OCI-LY3 (cell line): ENCODE measurements around the gene MCM7.

ENCODE experiments used
- H2AFZ ChIP-seq: fragments of 200-600, 300-600 bp; shearing (Covaris generic); 2 replicates; pipeline ENCODE4 v1.6.0; 2014; ENCODE audit warnings: antibody characterized with exemption, low read depth, low read length
- H3K27ac ChIP-seq: fragments of 200-600, 300-600 bp; sonication (generic); 2 replicates; pipeline ENCODE4 v1.5.1; 2014; ENCODE audit warnings: mild to moderate bottlenecking, low read length, moderate library complexity, mixed read lengths
- H3K27me3 ChIP-seq: fragments of 200-600, 300-600 bp; sonication (generic); 2 replicates; pipeline ENCODE4 v1.6.1; 2014; ENCODE audit warnings: low read depth, low read length, mixed read lengths
- H3K36me3 ChIP-seq: fragments of 200-600, 300-600 bp; sonication (generic); replicated peaks from 2 replicates; pipeline ENCODE3; 2014; ENCODE audit warnings: low read depth, low read length, mixed read lengths
- H3K4me1 ChIP-seq: fragments of 300-600, 200-600 bp; sonication (generic); 2 replicates; pipeline ENCODE4 v1.6.1; 2014; ENCODE audit warnings: low read length, mixed read lengths
- H3K4me2 ChIP-seq: fragments of 200-600, 300-600 bp; sonication (generic); 2 replicates; pipeline ENCODE4 v1.6.1; 2014; ENCODE audit warnings: low read length, mixed read lengths
- H3K4me3 ChIP-seq: fragments of 300-600, 200-600 bp; sonication (generic); 2 replicates; pipeline ENCODE4 v1.5.1; 2014; ENCODE audit warnings: antibody characterized with exemption, mild to moderate bottlenecking, low read length, moderate library complexity
- H3K79me2 ChIP-seq: fragments of 300-600, 200-600 bp; shearing (Covaris generic); 2 replicates; pipeline ENCODE4 v1.6.1; 2014; ENCODE audit warnings: mild to moderate bottlenecking, low read length, mixed read lengths
- H3K9ac ChIP-seq: fragments of 300-600, 200-600 bp; shearing (Covaris generic); 2 replicates; pipeline ENCODE4 v1.6.0; 2014; ENCODE audit warnings: mild to moderate bottlenecking, low read length, moderate library complexity
- H3K9me3 ChIP-seq: fragments of 200-600, 300-600 bp; shearing (Covaris generic); 2 replicates; pipeline ENCODE4 v1.6.1; 2014; ENCODE audit warnings: low read length, mixed read lengths; ENCODE audit not compliant: insufficient read depth
- H4K20me1 ChIP-seq: fragments of 200-600, 300-600 bp; sonication (generic); 2 replicates; pipeline ENCODE4 v1.6.1; 2016; ENCODE audit warnings: low read length, mixed read lengths; ENCODE audit not compliant: insufficient read depth
- CTCF ChIP-seq: fragments of 200-600, 300-600 bp; sonication (generic); IDR thresholded peaks from 2 replicates; pipeline ENCODE4 v1.5.1; 2014; ENCODE audit warnings: antibody characterized with exemption, low read length, low read depth
- EZH2phosphoT487 ChIP-seq: fragments of 200-600 bp; shearing (Covaris generic); IDR thresholded peaks from 2 replicates; pipeline ENCODE4 v1.6.1; 2018; ENCODE audit warnings: antibody characterized with exemption, mixed run types, low read depth

Gene MCM7

DNA sequence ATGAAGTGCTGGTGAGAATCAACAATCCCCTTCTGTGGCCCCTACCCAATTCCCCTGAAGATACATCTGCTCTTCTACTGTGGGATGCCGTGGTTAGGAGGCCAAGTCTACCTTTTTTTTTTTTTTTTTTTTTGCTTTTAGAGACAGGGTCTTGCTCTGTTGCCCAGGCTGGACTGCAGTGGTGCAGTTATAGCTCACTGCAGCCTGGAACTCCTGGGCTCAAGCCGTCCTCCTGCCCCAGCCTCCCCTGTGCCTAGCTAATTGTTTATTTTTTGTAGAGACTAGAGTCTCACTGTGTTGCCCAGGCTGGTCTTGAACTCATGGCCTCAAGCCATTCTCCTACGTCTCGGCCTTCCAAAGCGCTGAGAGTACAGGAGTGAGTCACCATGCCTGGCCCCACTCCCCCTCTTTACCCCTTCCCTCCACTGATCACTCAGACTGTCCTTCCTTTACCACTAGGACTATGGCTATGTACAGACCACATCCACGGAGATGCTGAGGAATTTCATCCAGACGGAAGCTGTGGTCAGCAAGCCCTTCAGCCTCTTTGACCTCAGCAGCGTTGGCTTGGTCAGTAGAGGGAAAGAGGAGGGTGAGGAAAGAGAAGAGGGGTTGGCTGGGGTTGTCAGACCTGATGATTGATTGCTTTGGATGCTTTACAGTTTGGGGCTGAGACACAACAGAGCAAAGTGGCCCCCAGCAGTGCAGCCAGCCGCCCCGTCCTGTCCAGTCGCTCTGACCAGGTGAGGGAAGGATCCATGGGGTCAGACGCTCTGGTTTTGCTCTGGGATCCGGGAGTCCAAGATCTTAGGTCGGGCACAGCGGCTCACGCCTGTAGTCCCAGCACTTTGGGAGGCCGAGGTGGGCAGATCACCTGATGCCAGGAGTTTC lies 2.0 kb upstream of the MCM7 start:
- TF ChIP-seq EZH2phosphoT487 (no peak), CTCF (no peak)
- Histone ChIP-seq H3K4me2 (peak overlapping the region; percentile 81), H4K20me1 (peaks cover 18% of the 10 kb centered on the region), H3K27me3 (no peaks in the 10 kb centered on the region), H2AFZ (no peak overlapping the region), H3K4me1 (peaks cover 12% of the 10 kb centered on the region), H3K36me3 (peaks cover 23% of the 10 kb centered on the region), H3K9ac (no peak overlapping the region), H3K27ac (no peak overlapping the region), H3K9me3 (no peaks in the 10 kb centered on the region), H3K4me3 (no peak overlapping the region), H3K79me2 (peaks cover 38% of the 10 kb centered on the region)

GRCh38 chr7:100100420-100101015 lies 679 bp downstream of the MCM7 start:
- peak overlapping the region; percentile 90 for H3K27ac ChIP-seq
- H4K20me1 ChIP-seq: peaks cover 30% of the 10 kb centered on the region
- H3K4me3 ChIP-seq: peak overlapping the region; percentile 90
- no peaks in the 10 kb centered on the region for H3K9me3 ChIP-seq
- H3K4me1 ChIP-seq: peaks cover 12% of the 10 kb centered on the region
- peaks cover 59% of the 10 kb centered on the region for H3K79me2 ChIP-seq
- H3K27me3 ChIP-seq: no peaks in the 10 kb centered on the region
- no peak for TF ChIP-seq CTCF
- TF ChIP-seq EZH2phosphoT487: no peak
- H2AFZ ChIP-seq: no peak overlapping the region
- H3K9ac ChIP-seq: peak overlapping the region; percentile 99
- peaks cover 41% of the 10 kb centered on the region for H3K36me3 ChIP-seq
- peak overlapping the region; percentile 77 for H3K4me2 ChIP-seq

DNA sequence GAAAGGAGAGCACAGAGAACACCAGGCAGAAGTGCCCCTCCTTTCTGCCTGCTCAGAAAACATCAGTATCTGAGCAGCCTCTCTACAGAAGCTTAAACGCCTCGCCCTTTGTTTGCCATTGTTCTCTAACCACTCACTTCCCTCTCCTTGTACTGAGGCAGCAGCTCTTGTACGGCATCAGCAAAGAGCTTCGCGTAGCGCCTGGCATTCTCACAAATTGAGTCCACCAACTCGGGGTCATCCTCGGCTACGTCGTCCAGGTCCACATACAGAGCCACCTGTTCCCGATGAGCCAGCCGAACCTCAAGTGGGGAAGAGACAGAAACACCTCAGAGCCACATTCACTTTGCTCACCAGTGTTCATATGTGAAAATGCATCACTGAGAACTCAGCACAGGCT lies 1.7 kb downstream of the MCM7 start:
- H3K4me2 ChIP-seq: peak overlapping the region; percentile 77
- H3K27ac ChIP-seq: peak overlapping the region; percentile 90; the same call in 1 of the 2 replicates
- H3K9ac ChIP-seq: peak overlapping the region; percentile 99; the same call in 1 of the 2 replicates
- no peaks in the 10 kb centered on the region for H3K9me3 ChIP-seq
- peaks cover 34% of the 10 kb centered on the region for H4K20me1 ChIP-seq
- H3K4me3 ChIP-seq: peak overlapping the region; percentile 90
- TF ChIP-seq CTCF (no peak), EZH2phosphoT487 (no peak)
- H3K79me2 ChIP-seq: peaks cover 59% of the 10 kb centered on the region
- H3K27me3 ChIP-seq: no peaks in the 10 kb centered on the region
- peaks cover 48% of the 10 kb centered on the region for H3K36me3 ChIP-seq
- H3K4me1 ChIP-seq: peaks cover 12% of the 10 kb centered on the region
- no peak overlapping the region for H2AFZ ChIP-seq

DNA sequence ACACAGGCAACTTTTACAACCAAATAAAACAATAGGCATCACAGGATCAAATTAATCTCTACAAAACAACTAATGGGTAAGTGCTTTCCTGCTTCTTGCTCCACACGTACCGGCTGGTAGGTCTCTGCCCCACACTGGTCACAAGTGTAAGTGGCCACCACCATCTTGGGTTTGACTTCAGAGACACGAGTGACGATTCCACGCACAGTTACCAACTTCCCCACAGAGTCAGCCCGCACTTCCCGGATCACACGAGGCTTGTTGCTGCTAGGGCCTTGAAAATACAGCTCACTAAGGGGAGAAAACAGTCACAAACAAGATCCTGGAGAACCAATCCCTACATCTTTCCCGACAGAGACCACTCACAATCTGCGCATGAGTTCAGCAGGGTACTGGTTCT lies 2.3 kb downstream of the MCM7 start:
- Histone ChIP-seq H4K20me1 (peaks cover 34% of the 10 kb centered on the region), H3K9ac (no peak overlapping the region), H3K9me3 (no peaks in the 10 kb centered on the region), H3K4me1 (peaks cover 12% of the 10 kb centered on the region), H3K27me3 (no peaks in the 10 kb centered on the region), H3K79me2 (peaks cover 59% of the 10 kb centered on the region), H3K27ac (no peak overlapping the region), H3K4me2 (no peak overlapping the region), H3K36me3 (peaks cover 54% of the 10 kb centered on the region), H2AFZ (no peak overlapping the region), H3K4me3 (no peak overlapping the region)
- no peak for TF ChIP-seq CTCF
- TF ChIP-seq EZH2phosphoT487: no peak
